Ishikawa (cell line): Measurements from ENCODE around the gene LOC101059915.

ENCODE experiments used
- CEBPB ChIP-seq: IDR thresholded peaks from 2 replicates; pipeline ENCODE4 v1.6.1; 2012
- CREB1 ChIP-seq: IDR thresholded peaks from 2 replicates; pipeline ENCODE4 v1.6.1; 2012; ENCODE audit warnings: low read depth
- EGR1 ChIP-seq: IDR thresholded peaks from 2 replicates; pipeline ENCODE4 v1.6.1; 2012
- EP300 ChIP-seq: IDR thresholded peaks from 2 replicates; pipeline ENCODE4 v1.6.1; 2012; ENCODE audit warnings: borderline replicate concordance
- FOXM1 ChIP-seq: IDR thresholded peaks from 2 replicates; pipeline ENCODE4 v1.6.1; 2012; ENCODE audit warnings: low read depth, borderline replicate concordance
- MAX ChIP-seq: IDR thresholded peaks from 2 replicates; pipeline ENCODE4 v1.6.1; 2012
- NFIC ChIP-seq: IDR thresholded peaks from 2 replicates; pipeline ENCODE4 v1.6.1; 2012
- RAD21 ChIP-seq: IDR thresholded peaks from 2 replicates; pipeline ENCODE4 v1.6.1; 2012; ENCODE audit warnings: low read depth
- REST ChIP-seq: IDR thresholded peaks from 2 replicates; pipeline ENCODE4 v1.6.1; 2012; ENCODE audit warnings: low read depth, mild to moderate bottlenecking
- TAF1 ChIP-seq: IDR thresholded peaks from 2 replicates; pipeline ENCODE4 v1.6.1; 2012; ENCODE audit warnings: low read depth, mild to moderate bottlenecking
- TCF12 ChIP-seq: IDR thresholded peaks from 2 replicates; pipeline ENCODE4 v1.6.1; 2012; ENCODE audit warnings: low read depth
- TEAD4 ChIP-seq: IDR thresholded peaks from 2 replicates; pipeline ENCODE4 v1.6.1; 2012
- YY1 ChIP-seq: IDR thresholded peaks from 2 replicates; pipeline ENCODE4 v1.6.1; 2012; ENCODE audit warnings: low read depth
- ZBTB7A ChIP-seq: IDR thresholded peaks from 2 replicates; pipeline ENCODE4 v1.6.1; 2012; ENCODE audit warnings: low read depth
- TF ChIP-seq, protein P1 (sequence below): IDR thresholded peaks from 2 replicates; pipeline ENCODE4 v1.6.1; 2012

The LOC101059915 gene

GRCh38 chrX:71669492-71669891 is 2.1 kb downstream of the LOC101059915 start:
- TF ChIP-seq REST, result no peak
- TF ChIP-seq TCF12, result no peak
- no peak for TF ChIP-seq MAX
- TF ChIP-seq, protein P1, sequence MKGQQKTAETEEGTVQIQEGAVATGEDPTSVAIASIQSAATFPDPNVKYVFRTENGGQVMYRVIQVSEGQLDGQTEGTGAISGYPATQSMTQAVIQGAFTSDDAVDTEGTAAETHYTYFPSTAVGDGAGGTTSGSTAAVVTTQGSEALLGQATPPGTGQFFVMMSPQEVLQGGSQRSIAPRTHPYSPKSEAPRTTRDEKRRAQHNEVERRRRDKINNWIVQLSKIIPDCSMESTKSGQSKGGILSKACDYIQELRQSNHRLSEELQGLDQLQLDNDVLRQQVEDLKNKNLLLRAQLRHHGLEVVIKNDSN, result no peak
- TF ChIP-seq EP300, result no peak
- no peak for TF ChIP-seq TEAD4
- no peak for TF ChIP-seq TAF1
- no peak for TF ChIP-seq NFIC
- no peak for TF ChIP-seq CEBPB

GRCh38 chrX:71669947-71670346 is 2.6 kb downstream of the LOC101059915 start:
- TF ChIP-seq RAD21, result peak; percentile 67

- TF ChIP-seq TAF1, result no peak
- TF ChIP-seq CEBPB, result no peak
- no peak for TF ChIP-seq TEAD4
- no peak for TF ChIP-seq CREB1
- TF ChIP-seq RAD21, result no peak
- TF ChIP-seq, protein P1, result no peak
- no peak for TF ChIP-seq YY1
- TF ChIP-seq ZBTB7A, result no peak
- TF ChIP-seq REST, result no peak
- TF ChIP-seq NFIC, result no peak
- TF ChIP-seq TCF12, result no peak
- no peak for TF ChIP-seq EGR1
- no peak for TF ChIP-seq MAX
- TF ChIP-seq FOXM1, result no peak
- no peak for TF ChIP-seq EP300
Observed at GRCh38 chrX:71671043-71671780, 3.9 kb downstream of the LOC101059915 start.

- TF ChIP-seq MAX (no peak), EGR1 (no peak), ZBTB7A (no peak), REST (no peak), CREB1 (no peak), TEAD4 (no peak), TAF1 (no peak), NFIC (no peak), EP300 (no peak), RAD21 (no peak), YY1 (no peak), FOXM1 (no peak), CEBPB (no peak), TCF12 (no peak)
- TF ChIP-seq, protein P1, result no peak
Observed at GRCh38 chrX:71671938-71672337, 4.6 kb downstream of the LOC101059915 start.
